Chondrocyte (in vitro differentiated cells): Measurements from ENCODE around the gene CORO1C. TPM values are rescaled to one million over a fixed set of nuclear protein-coding genes. Genes with fewer than 3 reads are reported as not detected.
"Not testable (repeated sequence)": the region's sequence is repeated elsewhere in the genome, so short reads cannot be mapped to it uniquely, and the experiment has no call there.

Experiments used
- DNase-seq: peaks from one replicate; pipeline ENCODE4 v3.0.0; 2021; ENCODE audit warnings: mixed read lengths, low spot score
- H3K27ac Mint-ChIP-seq: one replicate; pipeline ENCODE4 v1.8.0; 2021; ENCODE audit warnings: mild to moderate bottlenecking, moderate library complexity, mixed read lengths; ENCODE audit not compliant: unreplicated experiment
- H3K27me3 Mint-ChIP-seq: 2 replicates; pipeline ENCODE4 v1.8.0; 2021; ENCODE audit warnings: low read depth, mixed read lengths
- H3K36me3 Mint-ChIP-seq: 2 replicates; pipeline ENCODE4 v1.8.0; 2021; ENCODE audit warnings: low read depth, mixed read lengths
- H3K4me1 Mint-ChIP-seq: 2 replicates; pipeline ENCODE4 v1.8.0; 2021; ENCODE audit warnings: low read depth, mild to moderate bottlenecking, mixed read lengths
- H3K4me3 Mint-ChIP-seq: one replicate; pipeline ENCODE4 v1.8.0; 2021; ENCODE audit warnings: mild to moderate bottlenecking, moderate library complexity, mixed read lengths; ENCODE audit not compliant: unreplicated experiment
- H3K9me3 Mint-ChIP-seq: 2 replicates; pipeline ENCODE4 v1.8.0; 2021; ENCODE audit warnings: low read depth, mixed read lengths
- CTCF ChIP-seq: fragments of 200-600 bp; sonication (generic); IDR thresholded peaks from 2 replicates; pipeline ENCODE4 v1.5.0; 2021; ENCODE audit warnings: antibody characterized with exemption, mild to moderate bottlenecking, moderate library complexity
- total RNA-seq: library from RNA; stranded (reverse); gene quantifications from 3 replicates; pipeline ENCODE4 v1.2.1, GENCODE V29; 2021

Gene CORO1C
- total RNA-seq, 1 donor from 2014 or later: 336 TPM

DNA sequence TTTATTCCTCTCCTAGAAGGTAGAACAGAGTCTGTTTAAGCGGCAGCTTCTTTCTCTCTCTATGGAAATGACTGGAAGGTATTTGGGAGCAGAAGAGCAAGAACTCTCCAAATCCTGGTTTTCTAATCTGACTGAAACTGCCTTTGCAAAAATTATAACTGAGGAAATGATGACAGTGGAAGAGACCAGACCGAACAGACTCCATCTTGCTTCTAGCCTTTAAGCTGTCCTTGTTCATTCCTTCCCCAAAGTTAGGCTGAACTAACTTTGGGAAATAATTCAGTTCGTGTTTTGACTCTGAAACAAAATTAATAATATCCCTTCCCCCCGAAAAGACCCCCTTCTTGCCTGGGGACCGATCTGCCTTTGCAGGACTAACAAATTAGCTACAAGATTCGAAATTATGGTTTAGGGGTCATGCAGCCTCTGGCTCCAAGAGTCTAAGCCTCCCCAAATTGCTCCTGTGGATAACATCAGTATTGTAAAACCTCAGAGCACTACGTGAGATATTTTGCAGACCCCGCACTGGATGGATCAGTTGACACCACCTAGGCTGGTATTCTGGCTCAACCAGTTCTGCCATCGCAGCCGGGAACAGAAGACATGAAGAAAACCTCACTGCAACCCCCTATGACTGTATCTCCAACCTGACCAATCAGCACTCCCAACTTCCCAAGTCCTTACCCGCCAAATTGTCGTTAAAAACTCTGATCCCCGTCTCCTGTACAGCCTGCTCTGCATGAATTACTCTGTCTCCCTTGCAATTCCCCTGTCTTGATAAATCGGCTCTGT, 111.8 kb downstream of the CORO1C start:
- Mint-ChIP-seq H3K27ac (no peak overlapping the region), H3K4me3 (no peak overlapping the region), H3K4me1 (peaks cover 25% of the 10 kb centered on the region), H3K36me3 (peaks cover 3% of the 10 kb centered on the region), H3K9me3 (peaks cover 4% of the 10 kb centered on the region), H3K27me3 (no peaks in the 10 kb centered on the region)
- DNase-seq: no peak
- TF ChIP-seq CTCF: no peak

- Mint-ChIP-seq H3K4me1 (peaks cover 25% of the 10 kb centered on the region), H3K27ac (peak overlapping the region; percentile 20)
- H3K4me3 Mint-ChIP-seq, H3K9me3 Mint-ChIP-seq, H3K27me3 Mint-ChIP-seq, H3K36me3 Mint-ChIP-seq, DNase-seq: not testable (repeated sequence)
Observed at GRCh38 chr12:108618953-108619274, 112.4 kb downstream of the CORO1C start.

DNA sequence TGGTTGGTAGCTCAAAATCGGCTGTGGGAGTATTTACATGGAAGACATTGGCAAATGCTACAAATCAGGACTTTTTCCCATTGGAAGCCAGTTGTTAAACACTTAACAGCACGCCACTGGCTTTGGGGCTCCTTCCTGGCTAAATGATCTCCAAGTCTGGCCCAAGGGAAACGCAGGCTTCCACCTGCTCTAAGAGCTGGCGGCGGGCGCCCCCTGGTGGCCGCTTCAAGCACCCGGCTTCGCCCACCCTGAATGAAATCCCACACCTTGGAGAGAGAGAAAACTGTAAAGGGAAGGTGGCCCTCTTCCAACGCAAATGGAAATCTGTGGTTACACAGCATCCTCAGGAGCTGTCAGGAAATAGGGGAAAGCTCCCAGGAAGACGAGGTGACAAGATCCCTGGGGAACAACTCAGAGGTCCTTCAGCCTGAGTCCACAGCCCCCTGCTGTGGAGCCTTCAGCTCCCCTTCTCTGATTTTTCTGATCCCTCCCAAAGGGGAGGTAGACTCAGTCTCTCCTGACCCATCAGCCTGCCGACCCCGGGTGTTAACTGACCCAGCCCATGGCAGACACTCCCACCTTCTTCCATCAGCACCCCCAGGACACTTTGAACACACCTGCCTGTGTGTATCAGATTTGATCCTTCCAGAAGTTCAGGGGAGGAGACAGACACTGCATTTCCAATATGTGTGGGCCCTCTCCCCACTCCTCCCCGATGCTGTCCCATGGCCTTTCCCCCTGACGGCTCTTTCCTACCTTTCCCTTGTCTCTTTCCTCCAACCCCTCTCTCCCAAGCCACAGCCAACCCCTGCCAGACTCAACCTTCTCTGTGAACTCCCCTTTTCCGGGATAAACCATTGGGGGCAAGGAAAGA, 113.0 kb downstream of the CORO1C start:
- no peaks in the 10 kb centered on the region for H3K27me3 Mint-ChIP-seq
- H3K4me3 Mint-ChIP-seq: no peak overlapping the region
- peaks cover 3% of the 10 kb centered on the region for H3K36me3 Mint-ChIP-seq

DNA sequence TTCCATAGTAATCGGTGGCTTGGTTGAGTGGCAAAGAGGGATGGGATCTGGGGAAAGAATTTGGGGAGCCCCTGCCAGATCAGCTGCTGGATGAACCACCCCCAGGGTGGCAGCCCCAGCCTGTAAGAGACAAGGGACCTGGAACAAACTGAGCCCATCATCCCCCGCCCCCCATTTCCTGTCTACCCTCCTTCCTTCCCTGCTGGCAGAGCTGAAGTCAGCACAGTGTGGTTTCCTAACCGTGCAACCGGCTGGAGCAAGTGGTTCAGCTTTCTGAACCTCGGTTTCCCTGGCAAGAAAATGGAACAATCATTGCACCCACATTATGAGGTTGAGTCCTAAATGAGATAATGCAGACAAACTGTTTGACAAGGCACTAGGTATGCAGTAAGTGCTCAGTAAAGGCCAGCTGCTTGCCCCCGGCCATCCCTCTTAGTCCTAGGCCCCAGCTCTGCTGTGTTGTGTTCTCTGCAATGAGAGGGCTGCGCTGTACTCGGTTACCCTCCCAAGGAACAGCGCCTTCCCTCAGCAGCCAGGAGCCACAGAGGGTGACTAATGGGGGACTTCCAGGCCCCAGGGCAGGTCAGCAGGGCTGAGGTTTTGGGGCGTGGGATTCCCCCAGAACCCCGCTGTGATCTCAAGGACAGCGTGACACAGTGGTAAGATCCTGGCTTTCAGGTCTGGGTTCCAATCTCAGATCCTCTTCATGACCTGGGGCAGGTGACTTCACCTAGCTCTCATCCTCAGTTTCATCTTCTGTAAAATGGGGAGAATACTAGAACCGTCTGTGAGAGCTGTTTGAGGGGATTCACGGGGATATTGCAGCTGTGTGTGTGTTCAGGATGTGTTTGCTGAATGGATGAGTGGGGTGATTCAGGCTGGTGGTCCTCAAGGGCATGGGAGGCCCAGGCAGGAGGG, 114.1 kb downstream of the CORO1C start:
- DNase-seq: no peak
- H3K36me3 Mint-ChIP-seq: peaks cover 3% of the 10 kb centered on the region
- peaks cover 4% of the 10 kb centered on the region for H3K9me3 Mint-ChIP-seq
- no peak overlapping the region for H3K4me3 Mint-ChIP-seq
- H3K4me1 Mint-ChIP-seq: peaks cover 34% of the 10 kb centered on the region
- no peaks in the 10 kb centered on the region for H3K27me3 Mint-ChIP-seq
- no peak for TF ChIP-seq CTCF
- H3K27ac Mint-ChIP-seq: peak overlapping the region; percentile 50

More for the DNA sequence above, 113.0 kb downstream of the CORO1C start:
- TF ChIP-seq CTCF: peak; percentile 98
- no peak for DNase-seq
- H3K9me3 Mint-ChIP-seq: peaks cover 4% of the 10 kb centered on the region
- peak overlapping the region; percentile 20 for H3K27ac Mint-ChIP-seq
- H3K4me1 Mint-ChIP-seq: peaks cover 29% of the 10 kb centered on the region

- no peaks in the 10 kb centered on the region for H3K27me3 Mint-ChIP-seq
- no peak for DNase-seq
- no peak for TF ChIP-seq CTCF
- peaks cover 3% of the 10 kb centered on the region for H3K36me3 Mint-ChIP-seq
- no peak overlapping the region for H3K4me3 Mint-ChIP-seq
- H3K4me1 Mint-ChIP-seq: peaks cover 43% of the 10 kb centered on the region
- H3K9me3 Mint-ChIP-seq: peaks cover 4% of the 10 kb centered on the region
- no peak overlapping the region for H3K27ac Mint-ChIP-seq
Observed at GRCh38 chr12:108616359-108616758, 115.0 kb downstream of the CORO1C start.
